Cardiac muscle cell (in vitro differentiated cells and primary cell): ENCODE results near the gene GPR155. TPM values are rescaled to one million over a fixed set of nuclear protein-coding genes. Genes with fewer than 3 reads are reported as not detected.

Experiments
- DNase-seq, 2 donors: peaks; one replicate each; pipeline versions ENCODE4 v3.0.0 to v3.0.0-alpha.2; 2010 to 2017; ENCODE audit warnings: low read depth in 1 of 2, low spot score in 1 of 2
- H3K27ac ChIP-seq: fragments of 200-600 bp; sonication (generic); 2 replicates; pipeline ENCODE4 v1.5.1; 2016
- H3K27me3 ChIP-seq: fragments of 200-600 bp; sonication (generic); 2 replicates; pipeline ENCODE4 v1.6.0; 2016; ENCODE audit warnings: control low read depth
- H3K36me3 ChIP-seq: fragments of 200-600 bp; sonication (generic); 2 replicates; pipeline ENCODE4 v1.5.1; 2016; ENCODE audit warnings: control low read depth
- H3K4me1 ChIP-seq: fragments of 200-600 bp; sonication (generic); 2 replicates; pipeline ENCODE4 v1.8.1; 2017; ENCODE audit warnings: low read depth, mild to moderate bottlenecking, mixed run types
- H3K4me3 ChIP-seq: fragments of 200-600 bp; sonication (generic); 2 replicates; pipeline ENCODE4 v1.5.1; 2016; ENCODE audit warnings: mild to moderate bottlenecking
- H3K9me3 ChIP-seq: fragments of 200-600 bp; sonication (generic); 2 replicates; pipeline ENCODE4 v1.5.1; 2017; ENCODE audit warnings: low read depth, mild to moderate bottlenecking, control low read depth
- CTCF ChIP-seq: IDR thresholded peaks from 2 replicates; pipeline ENCODE4 v1.5.1; 2012; ENCODE audit warnings: low read depth, mild to moderate bottlenecking, low read length
- polyA plus RNA-seq: library from polyadenylated mRNA; unstranded; fragments of >200 nt; fragmentation: Nextera tagmentation; extraction: Ambion mirVana; gene quantifications from 2 replicates; pipeline ENCODE4 v1.2.1, GENCODE V29; 2016
- total RNA-seq: library from RNA; depleted of rRNA; stranded (reverse); fragments of >200 nt; gene quantifications from 2 replicates; pipeline ENCODE4 v1.2.3, GENCODE V29; 2016

Gene GPR155
- total and polyA plus RNA-seq, 2 experiments from 2014 or later: 2.7 to 8.5 TPM

- Histone ChIP-seq H3K4me1 (no peaks in the 10 kb centered on the region), H3K36me3 (peaks cover 58% of the 10 kb centered on the region), H3K27me3 (no peaks in the 10 kb centered on the region), H3K27ac (no peak overlapping the region), H3K4me3 (no peak overlapping the region), H3K9me3 (no peaks in the 10 kb centered on the region)
- TF ChIP-seq CTCF: no peak
- DNase-seq: no peak
Observed at GRCh38 chr2:174383796-174384195, 103.0 kb downstream of the GPR155 start.

Other genes with a start within 250 kb of the GPR155 start
- gene OLA1, start 238.5 kb downstream of the GPR155 start, total RNA-seq: 91.4 and 94.0 TPM in 2 replicates
- 140 and 150 TPM in 2 replicates for gene OLA1, start 238.5 kb downstream of the GPR155 start, polyA plus RNA-seq
- not detected in 2 replicates for gene SP9, start 152.1 kb downstream of the GPR155 start, total RNA-seq
- not detected in 2 replicates for gene SP9, start 152.1 kb downstream of the GPR155 start, polyA plus RNA-seq
- gene SCRN3, start 91.3 kb downstream of the GPR155 start, total RNA-seq: 38.5 and 42.1 TPM in 2 replicates
- gene SCRN3, start 91.3 kb downstream of the GPR155 start, polyA plus RNA-seq: 23.5 and 35.0 TPM in 2 replicates
- 6.0 and 16.7 TPM in 2 replicates for gene WIPF1, start 110.8 kb upstream of the GPR155 start, total RNA-seq
- 8.3 and 18.3 TPM in 2 replicates for gene WIPF1, start 110.8 kb upstream of the GPR155 start, polyA plus RNA-seq